Stimulated activated CD8-positive, alpha-beta memory T cell treated with anti-CD3 and anti-CD28 coated beads, Interleukin-7, amount 100 ng/mL, for 24 hours (primary cell): ENCODE measurements around the gene DLG1.

Experiments
- DNase-seq: peaks from one replicate; pipeline ENCODE4 v3.0.0-alpha.2; 2020; ENCODE audit warnings: low read depth

DLG1 gene

DNA sequence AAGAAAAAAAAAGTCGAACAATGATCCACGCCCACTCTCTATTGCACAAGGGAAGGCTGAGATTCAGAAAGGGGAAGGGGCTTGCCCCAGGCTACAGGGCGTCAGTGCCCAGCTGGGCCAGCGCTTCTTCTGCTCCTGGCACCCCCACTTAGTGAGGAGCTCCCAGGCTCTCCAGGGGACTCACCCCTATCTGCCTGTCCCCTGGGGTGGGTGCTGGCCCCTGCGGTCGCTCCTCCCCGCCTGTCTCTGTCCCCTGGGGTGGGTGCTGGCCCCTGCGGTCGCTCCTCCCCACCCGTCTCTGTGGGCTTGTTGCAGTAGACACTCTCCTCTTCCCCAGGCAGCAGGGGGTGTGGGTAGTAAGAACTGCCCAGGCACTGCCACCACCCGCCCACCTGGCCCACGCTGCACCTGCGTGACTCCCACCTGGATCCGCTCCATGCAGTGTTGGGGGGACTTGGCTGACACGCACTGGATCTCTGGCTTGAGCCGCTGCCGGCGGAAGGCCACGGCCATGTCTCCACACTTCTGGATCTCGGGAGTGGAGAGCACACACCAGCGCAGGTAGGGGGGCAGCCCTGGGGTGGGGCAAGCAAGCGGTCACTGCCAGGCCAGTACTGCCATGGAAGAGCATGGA is 283.4 kb downstream of the DLG1 start:
- DNase-seq = no peak

DNA sequence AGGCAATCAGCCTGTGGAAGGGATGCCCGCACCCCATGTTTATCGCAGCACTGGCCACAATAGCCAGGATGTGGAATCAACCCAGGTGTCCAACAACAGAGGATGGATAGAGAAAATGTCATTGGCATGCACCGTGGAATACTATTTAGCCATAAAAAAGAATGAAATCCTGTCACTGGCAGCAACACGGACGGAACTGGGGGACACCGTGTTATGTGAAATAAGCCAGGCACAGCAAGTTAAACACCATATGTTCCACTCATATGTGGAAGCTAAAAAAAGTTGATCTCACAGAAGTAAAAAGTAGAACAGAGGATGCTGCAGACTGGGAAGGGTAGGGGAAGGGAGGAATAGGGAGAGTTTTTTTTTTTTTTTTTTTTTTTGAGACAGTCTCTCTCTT is 284.4 kb downstream of the DLG1 start:
- DNase-seq = no peak

DNA sequence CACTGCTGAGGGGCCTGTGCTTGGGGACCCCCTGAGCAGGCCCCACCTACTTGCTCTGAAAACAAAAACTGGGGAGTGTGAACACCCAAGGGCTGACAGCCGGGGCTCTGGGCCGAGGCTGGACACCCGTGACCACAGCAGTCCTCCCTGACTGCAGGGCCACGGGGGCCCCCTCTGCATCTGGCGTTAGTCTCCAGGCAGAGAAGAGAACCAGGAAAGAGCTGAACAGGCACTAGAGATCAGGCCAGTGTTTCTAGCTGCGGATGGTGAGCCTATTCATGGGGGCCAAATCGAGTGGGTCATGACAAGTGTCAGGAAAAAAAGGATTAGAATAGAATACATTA is 285.9 kb downstream of the DLG1 start:
- DNase-seq = no peak

DNA sequence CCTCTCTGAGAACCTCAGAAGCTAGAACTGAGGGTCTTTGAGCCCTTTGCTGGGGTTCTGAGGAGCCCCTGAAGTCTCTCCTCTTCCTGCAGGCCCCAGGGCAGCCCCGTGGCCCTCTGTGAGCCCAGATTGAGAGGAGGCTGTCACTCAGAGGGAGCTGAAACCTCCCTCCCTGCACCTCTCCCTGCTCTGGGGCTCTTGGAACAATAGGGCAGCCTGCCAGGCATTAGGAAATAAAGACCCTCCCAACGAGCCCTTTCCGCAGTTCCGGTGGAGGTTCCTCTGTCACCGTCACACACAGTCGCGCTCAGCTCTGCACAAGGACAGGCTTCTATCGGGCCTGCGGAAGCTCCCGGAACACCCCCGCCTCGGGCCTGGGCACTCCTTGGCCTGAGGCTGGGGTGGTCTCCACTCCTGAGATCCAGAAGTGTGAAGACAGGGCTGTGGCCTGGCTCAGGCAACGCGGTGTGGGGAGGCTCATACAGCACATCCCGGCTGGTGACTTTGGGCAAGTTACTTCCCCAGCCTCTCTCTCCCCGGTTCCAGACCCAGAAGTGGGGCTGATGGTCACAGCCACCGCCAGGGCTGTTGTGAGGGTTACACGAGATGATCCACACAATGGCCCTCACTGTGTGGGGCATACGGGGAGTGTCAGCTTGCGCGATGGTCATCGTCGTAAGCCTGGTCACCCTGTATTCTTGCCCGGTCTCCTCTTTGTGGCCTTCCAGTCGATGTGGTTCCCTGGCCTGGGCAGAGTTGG is 286.5 kb downstream of the DLG1 start:
- no peak for DNase-seq

DNA sequence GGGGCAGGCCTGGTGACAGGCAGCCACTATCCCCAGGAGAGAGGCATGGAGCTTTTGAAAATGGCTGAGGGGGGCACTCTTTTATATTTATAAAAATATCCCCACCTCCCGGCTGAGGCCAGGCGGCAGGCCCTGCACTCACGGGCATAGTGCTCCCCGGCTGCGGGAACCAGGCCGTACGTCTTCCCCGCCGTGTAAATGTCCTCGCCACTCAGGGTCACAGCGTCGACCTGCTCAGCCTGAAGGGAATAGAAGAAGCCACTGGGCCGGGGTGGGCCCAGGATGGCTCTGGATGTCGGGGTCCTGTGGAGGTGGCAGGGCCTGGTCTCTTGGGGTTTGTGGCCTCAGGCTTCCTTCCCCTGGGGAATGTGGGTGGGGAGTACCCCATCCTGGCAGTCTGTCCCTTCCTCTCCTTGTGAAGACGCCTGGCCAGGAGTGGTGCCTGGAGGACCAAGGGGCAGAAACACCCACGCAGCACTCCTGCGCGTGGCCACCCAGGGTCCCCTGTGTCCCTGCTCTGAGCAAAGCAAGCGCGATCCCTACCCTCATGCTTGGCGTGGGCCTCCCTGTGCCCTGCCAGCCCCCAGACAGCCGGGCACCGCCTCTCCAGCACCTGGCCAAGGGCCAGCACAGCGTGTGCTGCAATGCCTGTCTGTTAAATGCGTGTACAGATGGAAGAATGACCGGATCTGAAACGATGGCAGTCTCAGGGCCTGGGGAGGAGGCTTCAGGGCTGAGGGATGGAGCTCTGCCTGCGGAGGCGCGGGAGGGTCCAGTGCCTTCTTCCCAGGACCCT is 287.7 kb downstream of the DLG1 start:
- no peak for DNase-seq

DNA sequence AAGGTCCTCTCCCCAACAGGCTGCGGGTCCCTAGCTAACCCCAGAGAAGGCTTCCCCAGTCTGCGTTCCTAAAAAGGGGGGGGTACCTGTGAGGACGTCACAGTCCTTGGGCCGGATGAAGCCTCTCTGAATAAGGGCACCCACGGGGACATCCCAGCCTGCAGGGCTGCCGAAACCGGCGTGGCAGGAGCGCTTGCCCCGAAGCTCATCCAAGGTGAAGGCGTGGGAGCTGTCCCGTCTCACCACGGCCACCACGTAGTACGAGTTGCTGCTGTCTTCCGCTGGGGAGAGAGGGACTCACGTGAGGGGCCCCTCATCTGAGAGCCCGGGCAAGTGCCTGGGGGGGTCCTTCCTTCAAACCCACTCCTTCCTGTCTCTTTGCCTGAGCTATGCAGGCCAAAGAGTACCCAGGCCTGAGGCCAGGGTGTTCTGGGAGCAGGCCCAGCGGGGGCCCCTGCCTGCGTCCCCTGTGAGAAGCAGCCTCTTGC is 288.8 kb downstream of the DLG1 start:
- DNase-seq = no peak

DNA sequence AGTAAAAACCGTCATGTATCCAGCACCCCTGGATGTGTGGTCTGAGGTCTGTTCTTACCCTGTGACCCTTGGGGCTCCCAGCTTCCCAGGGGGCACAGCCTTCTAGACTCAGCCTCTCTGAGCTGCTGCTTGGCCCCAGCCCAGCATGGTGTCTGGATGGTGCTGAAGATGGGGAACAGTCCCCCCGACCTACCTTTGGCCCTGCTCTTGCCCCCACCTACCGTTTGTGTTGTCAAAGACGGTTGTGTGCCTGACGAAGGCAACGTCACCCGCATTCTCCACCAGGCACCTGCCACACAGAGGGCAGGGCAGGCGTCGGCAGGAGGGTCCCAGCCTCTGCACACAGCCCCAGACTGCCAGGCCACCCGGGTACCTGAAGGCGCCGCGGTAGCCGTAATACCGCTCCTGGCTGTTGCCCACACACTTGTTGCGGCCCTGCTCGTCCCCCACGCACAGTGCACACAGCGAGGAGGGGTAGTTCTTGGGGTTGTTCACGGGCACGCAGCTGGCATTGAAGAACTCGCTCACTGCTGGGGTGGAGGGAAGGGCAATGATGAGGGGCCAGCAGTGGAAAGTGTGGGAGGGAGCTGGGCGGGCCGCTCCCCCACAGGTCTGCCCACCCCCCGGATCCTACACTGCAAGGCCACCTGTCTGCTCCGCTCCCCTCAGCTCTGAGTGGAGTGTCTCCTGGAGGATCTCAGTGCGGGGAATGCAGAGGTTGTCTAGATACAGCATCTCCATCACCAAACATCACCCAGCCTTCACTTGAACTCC is 289.8 kb downstream of the DLG1 start:
- DNase-seq = no peak

DNA sequence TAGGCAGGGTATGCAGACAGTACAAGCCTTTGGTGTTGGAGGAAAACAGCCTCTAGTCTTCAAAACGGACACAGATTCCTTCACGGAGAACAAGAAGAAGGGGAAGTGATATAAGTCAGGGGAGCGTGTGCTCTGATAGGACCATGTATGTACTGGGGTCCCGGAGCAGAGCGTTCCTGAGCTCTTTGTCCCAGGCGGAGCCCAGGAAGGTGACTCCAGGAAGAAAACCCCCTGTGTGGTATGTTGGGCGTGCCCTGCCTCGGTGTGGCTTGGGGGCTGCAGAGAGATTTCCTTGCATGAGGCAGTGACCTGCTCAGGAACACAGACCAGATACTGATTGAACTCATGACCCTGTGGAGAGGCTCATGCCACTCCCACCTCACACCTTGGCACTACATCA is 290.5 kb downstream of the DLG1 start:
- DNase-seq = no peak

DNA sequence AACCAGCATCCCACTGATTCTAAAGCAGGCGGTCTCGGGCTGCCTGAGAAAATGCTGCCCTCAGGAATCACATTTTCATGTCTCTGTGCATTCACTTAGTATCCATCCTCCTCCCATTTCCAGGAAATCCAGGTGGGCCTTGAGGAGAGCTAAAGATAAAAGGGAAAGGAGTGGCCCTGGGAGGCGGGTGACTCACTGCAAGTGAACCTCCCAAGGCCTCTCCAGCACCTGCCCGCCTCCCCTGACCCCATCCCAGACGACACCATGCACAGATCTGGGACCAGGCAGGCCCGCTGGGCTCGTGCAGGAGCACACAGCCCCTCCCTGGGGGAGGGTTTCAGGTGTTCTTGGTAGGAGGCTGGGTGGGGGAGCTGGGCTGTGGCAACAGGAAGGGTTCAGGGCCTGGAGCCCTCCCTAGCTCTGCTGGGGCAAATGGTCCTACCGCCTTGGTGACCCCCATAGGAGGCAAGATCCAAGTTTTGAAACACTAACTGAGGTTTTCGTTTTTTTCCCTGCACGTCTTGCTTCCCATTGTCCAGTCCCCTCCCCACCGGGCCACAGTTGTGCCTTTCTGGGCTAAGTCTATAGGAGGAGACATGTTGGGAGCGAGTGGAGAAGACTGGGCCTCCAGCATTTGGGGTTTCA is 291.0 kb downstream of the DLG1 start:
- DNase-seq = no peak

DNA sequence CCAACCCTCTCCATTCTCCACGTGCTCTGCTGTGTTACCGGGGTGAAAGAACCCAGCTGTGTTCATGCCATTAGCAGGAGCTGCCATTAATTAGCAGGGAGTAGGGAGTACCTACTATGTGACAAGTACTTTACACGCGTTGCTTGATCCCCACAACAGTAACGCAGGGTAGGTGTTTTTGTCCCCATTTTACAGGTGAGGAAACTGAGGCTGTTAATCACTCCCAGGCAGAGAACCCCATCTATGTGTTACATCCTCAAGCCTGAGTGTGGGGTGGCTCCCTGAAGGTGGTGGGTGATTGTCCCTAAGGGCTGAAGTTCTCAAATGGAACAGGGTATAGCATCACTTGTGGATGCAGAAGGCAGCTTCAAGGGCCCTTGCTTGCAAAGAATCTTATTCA is 291.6 kb downstream of the DLG1 start:
- DNase-seq = no peak

DNA sequence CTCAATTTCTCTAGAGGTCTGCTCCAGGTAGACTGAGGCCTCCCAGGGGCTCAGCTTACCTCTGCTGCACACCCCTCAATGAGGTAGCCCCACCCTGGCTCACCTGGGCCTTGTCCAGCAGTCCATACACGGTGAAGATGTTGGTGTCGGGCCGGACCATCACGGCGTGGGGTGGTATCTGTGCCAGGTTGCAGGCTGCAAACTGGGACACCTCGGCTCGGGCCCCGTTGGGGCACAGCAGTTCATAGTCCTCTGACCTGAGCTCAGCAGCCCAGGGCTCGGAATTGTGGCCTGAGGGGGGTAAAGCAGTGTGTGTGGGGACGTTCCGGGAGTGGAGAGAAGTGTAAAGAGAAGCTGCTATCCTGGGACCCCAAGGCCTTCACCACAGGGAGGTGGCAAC is 292.0 kb downstream of the DLG1 start:
- no peak for DNase-seq

DNA sequence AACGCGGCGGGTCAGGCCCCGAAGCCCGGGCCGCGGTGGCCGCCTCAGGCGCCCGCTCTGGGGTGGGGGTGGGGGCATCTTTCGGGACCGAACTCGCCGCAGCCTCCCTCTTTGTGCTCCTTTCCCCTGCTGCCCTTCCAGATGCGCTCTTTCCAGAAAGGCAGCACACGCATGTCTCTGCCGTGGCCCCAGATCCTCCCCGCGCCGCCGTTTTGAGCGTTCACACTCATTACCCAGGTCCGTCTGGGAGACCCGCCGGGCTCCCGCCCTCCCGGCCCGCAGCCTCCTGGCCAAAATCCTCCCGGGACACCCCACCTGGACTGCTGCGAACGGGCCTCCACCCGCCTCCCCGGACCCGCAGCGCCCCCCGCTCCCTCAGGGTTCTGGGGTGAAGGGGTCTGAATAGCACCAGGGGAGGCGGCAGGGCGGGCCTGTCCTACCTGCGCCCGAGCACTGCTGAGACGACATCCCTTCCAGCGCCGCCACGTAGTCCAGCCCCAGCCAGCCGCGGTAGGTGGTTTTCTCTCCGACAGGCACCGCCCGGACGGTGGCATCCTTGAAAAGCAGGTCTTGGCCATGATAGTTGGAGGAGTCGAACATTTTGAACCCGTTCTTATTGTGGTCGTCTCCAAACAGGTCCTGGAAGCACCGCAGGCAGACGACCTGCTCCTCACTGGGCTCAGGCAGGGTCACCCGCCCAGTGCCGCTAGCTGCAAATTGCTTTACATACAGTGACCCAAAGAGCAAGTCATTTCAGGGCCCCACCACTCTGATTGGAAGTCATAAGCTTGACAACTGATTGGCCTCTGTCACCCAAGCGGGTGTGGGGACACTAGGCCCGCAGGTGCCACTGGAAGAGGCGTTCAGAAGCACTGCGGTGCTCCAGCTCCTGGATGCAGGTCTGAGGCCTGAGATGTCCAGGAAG is 294.7 kb downstream of the DLG1 start:
- no peak for DNase-seq

DNA sequence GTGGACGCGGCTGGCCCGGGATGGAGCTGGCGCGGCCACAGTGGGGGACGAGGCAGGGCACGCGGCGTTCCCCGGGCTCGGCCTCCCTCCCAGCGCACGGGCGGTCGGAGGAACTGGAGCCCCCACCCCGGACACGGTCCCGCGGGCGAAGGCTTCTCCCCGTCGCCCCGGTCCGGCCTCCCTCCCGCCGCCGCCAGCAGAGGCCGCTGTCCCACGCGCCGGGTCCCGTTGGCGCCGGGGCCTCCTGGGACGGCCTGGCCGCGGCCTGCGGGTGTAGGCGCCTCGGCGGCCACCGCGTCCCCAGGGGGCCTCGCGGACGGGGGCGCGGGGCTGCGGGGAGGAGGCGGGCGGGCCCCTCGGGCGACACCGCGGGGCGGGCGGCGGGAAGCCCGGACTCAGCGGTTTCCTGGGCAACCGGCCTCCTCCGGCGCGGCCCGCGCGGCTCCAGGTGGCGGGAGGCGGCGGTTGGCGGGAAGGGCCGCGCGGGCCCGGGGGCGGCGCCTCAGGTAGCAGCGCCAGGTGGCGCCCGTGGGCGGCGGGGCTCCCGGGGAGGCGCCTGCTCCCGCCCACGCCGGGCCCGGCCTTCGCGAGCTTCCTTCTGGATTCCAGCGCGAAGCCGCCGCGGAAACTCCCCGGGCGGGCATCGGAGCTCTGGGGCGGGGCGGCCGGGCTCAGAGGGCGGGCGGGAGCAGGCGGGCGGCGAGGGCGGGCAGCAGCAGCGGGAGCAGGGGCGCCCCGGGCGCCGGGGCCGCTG is 295.5 kb downstream of the DLG1 start:
- peak; percentile 53 for DNase-seq

DNA sequence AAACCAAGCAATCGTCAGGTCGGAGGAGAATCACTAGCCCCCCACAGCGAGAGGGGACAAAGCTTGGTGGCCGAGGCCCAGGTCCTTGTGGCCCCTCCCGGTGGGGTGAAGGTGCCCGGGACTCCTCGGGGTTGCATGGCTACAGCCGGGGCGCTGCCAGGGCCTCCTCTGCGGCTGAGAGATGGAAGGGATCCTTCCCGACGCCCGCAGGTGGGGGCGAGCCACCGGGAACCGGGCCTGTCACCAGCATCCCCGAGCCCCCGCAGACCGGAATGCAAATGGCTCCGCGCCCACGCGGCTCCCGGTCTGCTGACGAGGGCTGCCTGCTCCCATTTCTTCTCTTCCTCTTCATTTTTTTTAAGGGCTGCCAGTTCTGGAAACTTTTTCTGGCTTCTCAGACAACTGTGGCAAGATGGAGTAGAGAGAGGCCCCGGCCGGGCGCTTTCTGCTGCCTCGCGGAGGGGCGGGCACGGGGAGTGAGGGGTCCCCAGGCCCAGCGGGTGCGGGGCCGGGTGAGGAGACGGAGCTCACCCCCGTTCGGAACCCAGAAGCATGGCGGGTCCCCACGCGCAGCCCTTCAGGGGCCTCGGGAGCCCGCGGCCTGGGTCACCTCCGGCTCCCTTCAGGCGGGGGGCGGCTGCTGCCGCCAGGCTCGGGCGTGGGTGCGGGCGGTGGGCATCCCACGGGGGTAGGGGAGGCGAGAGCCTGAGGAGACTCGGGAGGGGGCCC is 296.3 kb downstream of the DLG1 start:
- DNase-seq = no peak

DNA sequence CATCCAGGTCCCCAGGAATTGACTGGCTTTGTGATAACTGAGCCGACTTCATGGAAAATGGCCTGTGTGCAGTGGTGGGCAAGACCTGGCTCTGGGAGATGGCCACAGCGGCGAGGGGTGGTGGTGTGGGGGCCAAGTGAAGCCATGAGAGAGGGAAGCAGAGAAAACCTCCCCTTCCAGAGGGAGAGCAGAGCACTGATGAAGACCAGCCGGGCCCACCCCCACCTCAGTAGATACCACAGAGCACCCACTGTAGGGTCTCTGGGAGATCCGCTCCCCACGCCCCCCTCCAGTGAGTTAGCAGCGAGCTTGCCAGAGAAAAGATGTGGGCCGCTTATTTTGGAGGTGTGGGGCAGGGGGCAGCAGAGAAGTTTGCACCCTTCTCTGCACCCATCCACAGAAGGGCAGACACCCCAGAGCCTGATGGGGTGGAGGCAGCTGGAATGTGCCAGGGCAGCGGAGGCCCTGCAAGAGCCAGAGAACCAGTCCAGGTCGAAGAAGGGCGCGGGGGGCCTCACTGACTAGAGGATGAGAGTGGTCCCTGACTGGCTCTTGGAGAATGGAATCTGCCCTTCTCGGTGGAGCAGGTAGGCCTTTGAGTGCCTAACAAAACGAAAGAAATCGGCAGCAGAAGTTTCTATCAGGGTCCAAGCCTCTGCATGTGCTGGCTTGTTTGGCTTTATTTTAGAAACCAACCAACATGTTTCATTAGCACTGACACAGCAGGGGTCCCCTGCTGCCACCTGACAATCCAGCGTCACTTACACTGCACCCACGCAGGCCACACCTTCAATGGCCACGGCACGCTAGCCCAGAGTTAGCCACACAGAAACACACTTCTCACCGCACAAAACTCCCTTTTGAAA is 297.1 kb downstream of the DLG1 start:
- no peak for DNase-seq

DNA sequence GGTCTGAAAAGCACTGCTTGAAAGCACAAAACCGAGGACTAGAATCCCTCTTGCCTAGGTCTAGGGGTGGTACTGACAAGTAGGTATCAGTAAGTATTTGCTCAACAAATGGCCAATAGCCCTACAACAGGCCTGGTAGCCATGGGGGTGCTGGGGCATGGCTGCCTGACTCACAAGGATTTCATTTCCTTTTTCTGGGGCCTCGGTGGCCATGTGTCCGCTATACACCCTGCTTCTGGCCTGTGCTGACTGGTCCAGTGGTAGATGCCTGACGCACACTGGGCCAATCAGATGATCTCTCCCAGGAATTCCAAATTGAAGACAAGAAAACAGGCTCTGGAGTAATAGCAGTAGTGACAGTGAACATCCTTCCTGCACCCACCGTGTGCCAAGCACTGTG is 298.2 kb downstream of the DLG1 start:
- DNase-seq = no peak

DNA sequence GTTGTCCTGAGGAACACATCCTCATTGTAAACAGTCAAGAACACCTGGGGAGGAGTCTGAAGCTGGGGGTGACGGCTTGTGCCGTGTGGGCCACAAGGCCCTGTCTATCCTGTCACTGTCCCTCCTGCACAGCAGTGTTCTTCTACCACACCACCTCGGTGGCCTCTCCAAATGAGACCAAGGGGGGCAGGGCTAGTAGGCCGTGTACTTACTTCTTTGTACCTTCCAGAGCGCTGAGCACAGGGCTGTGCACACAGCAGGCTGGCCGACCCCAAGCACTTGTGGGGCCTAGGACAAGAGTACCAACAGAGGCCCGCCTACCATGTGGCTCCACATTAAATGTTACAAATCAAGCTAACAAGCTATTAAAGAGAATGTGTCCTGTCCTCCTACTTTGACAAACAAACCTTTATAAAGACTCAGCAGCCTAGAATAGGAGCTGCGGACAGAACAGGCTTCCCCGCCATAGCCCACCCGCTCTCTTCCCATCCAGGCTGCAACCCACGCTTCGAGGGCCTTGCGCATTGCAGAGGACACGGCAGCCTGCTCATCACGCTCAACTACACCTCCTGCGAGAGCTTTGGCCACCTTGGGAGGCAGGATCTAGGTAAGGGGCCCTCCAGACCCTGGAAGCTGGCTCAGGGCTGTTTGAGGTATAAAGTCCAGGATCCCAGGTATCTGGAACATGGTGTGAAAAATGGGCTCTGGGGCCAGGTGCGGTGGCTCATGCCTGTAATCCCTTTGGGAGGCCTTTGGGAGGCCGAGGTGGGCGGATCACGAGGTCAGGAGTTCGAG is 299.2 kb downstream of the DLG1 start:
- no peak for DNase-seq
